ENCODE data around the gene SNPH. TPM values are rescaled to one million over a fixed set of nuclear protein-coding genes. Genes with fewer than 3 reads are reported as not detected.

Gene SNPH
- total and polyA plus RNA-seq, 2 donors = 0.71 to 2.2 TPM

GRCh38 chr20:1269850-1270249 is 3.8 kb downstream of the SNPH start:
- no peaks in the 10 kb centered on the region for H3K9me3 ChIP-seq (ENCODE audit: control insufficient read depth in 2 of 2, insufficient read depth in 1 of 2, low read length in 1 of 2)
- DNase-seq (ENCODE audit: low read depth in 6 of 9, low spot score in 9 of 9) = no peak
- H3K27me3 ChIP-seq (ENCODE audit: control insufficient read depth in 2 of 2, insufficient read depth in 1 of 2, low read length in 1 of 2) = peaks cover 0 to 31% of the 10 kb centered on the region in 2 donors
- peaks cover 2 to 8% of the 10 kb centered on the region in 2 donors for H3K4me1 ChIP-seq (ENCODE audit: control insufficient read depth in 2 of 2, insufficient read depth in 2 of 2, low read length in 2 of 2)
- 98% methylated on average over 3 of the region's 3 CpGs for WGBS
- no peak overlapping the region for H3K4me3 ChIP-seq (ENCODE audit: low read length in 2 of 2)
- H3K36me3 ChIP-seq (ENCODE audit: control insufficient read depth in 2 of 2, insufficient read depth in 2 of 2, low read length in 1 of 2) = no peaks in the 10 kb centered on the region
- no peak overlapping the region for H3K27ac ChIP-seq (ENCODE audit: low read depth in 1 of 2, low read length in 1 of 2)

DNA sequence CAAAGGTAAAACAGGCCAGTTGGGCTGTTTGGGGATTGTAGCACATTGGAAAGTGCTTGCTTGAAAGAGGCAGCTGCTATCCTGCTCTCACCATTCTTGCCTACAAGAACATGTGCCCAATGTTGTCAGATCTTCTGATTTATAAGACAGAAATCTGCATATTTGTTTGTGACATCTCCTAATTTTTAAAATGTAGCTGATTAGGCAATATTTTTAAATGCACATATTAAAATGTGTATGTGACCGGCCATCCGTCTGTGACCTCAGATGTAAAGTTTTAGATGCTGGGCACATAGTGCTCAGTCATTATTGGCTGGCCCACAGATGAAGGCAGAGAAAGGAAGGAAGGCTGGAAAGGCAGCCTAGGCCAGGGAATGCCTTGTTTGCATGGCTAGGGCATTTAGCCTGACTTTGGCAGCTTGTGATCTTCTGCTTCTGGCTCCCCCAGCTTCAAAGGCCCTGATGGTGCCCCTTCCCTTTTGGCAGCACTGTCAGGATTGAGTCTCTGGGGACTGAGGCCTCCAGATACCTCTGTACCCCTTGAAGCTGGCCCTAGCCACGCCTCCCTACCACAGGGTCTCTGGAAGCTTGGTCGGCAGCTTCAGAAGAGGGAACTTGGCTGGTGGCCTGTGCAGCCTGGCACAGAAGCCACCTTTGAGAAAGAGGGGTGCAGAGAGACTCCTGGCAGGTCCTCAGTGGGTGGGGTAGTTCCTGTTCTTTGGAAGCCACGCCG is 6.4 kb downstream of the SNPH start:
- no peaks in the 10 kb centered on the region for H3K9me3 ChIP-seq (ENCODE audit: control insufficient read depth in 2 of 2, insufficient read depth in 1 of 2, low read length in 1 of 2)
- 38% methylated on average over 6 of the region's 6 CpGs for WGBS
- peaks cover 0 to 7% of the 10 kb centered on the region in 2 donors for H3K27me3 ChIP-seq (ENCODE audit: control insufficient read depth in 2 of 2, insufficient read depth in 1 of 2, low read length in 1 of 2)
- no peaks in the 10 kb centered on the region for H3K36me3 ChIP-seq (ENCODE audit: control insufficient read depth in 2 of 2, insufficient read depth in 2 of 2, low read length in 1 of 2)
- DNase-seq (ENCODE audit: low read depth in 6 of 9, low spot score in 9 of 9) = no peak
- no peak overlapping the region for H3K4me3 ChIP-seq (ENCODE audit: low read length in 2 of 2)
- H3K27ac ChIP-seq (ENCODE audit: low read depth in 1 of 2, low read length in 1 of 2) = no peak overlapping the region
- H3K4me1 ChIP-seq (ENCODE audit: control insufficient read depth in 2 of 2, insufficient read depth in 2 of 2, low read length in 2 of 2) = peaks cover 0 to 3% of the 10 kb centered on the region in 2 donors

GRCh38 chr20:1273366-1273765 is 7.3 kb downstream of the SNPH start:
- Histone ChIP-seq H3K4me3 (ENCODE audit: low read length in 2 of 2) (no peak overlapping the region), H3K27me3 (ENCODE audit: control insufficient read depth in 2 of 2, insufficient read depth in 1 of 2, low read length in 1 of 2) (no peaks in the 10 kb centered on the region), H3K36me3 (ENCODE audit: control insufficient read depth in 2 of 2, insufficient read depth in 2 of 2, low read length in 1 of 2) (no peaks in the 10 kb centered on the region), H3K4me1 (ENCODE audit: control insufficient read depth in 2 of 2, insufficient read depth in 2 of 2, low read length in 2 of 2) (peaks cover 0 to 3% of the 10 kb centered on the region in 2 donors), H3K27ac (ENCODE audit: low read depth in 1 of 2, low read length in 1 of 2) (no peak overlapping the region), H3K9me3 (ENCODE audit: control insufficient read depth in 2 of 2, insufficient read depth in 1 of 2, low read length in 1 of 2) (no peaks in the 10 kb centered on the region)
- no peak for DNase-seq (ENCODE audit: low read depth in 6 of 9, low spot score in 9 of 9)
- WGBS = 95% methylated on average over 2 of the region's 2 CpGs

GRCh38 chr20:1274485-1275311 is 8.6 kb downstream of the SNPH start:
- H3K27ac ChIP-seq (ENCODE audit: low read depth in 1 of 2, low read length in 1 of 2) = no peak overlapping the region
- no peak overlapping the region for H3K4me3 ChIP-seq (ENCODE audit: low read length in 2 of 2)
- H3K9me3 ChIP-seq (ENCODE audit: control insufficient read depth in 2 of 2, insufficient read depth in 1 of 2, low read length in 1 of 2) = no peaks in the 10 kb centered on the region
- DNase-seq (ENCODE audit: low read depth in 6 of 9, low spot score in 9 of 9) = no peak
- H3K27me3 ChIP-seq (ENCODE audit: control insufficient read depth in 2 of 2, insufficient read depth in 1 of 2, low read length in 1 of 2) = no peaks in the 10 kb centered on the region
- H3K36me3 ChIP-seq (ENCODE audit: control insufficient read depth in 2 of 2, insufficient read depth in 2 of 2, low read length in 1 of 2) = no peaks in the 10 kb centered on the region
- H3K4me1 ChIP-seq (ENCODE audit: control insufficient read depth in 2 of 2, insufficient read depth in 2 of 2, low read length in 2 of 2) = peaks cover 0 to 3% of the 10 kb centered on the region in 2 donors
- WGBS = 95% methylated on average over 14 of the region's 14 CpGs

DNA sequence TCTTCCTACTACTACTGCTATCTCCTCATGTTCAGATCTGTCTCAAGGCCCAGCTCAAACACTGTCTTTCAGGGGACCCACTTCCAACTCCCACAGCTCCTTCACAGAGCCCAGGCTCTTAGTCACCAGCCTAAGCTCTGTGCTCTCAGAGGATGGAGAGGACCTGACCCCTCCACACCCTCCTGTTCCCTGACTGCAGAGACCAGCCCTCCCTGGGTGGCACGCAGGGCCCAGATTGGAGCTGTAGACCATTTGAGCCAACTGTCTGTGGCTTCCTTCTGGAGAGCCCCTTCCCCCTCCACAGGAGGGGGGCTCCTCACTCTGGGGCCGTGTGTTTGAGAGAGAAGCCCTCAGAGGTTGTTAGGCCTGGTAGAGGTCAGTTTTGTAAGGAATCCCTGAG is 9.8 kb downstream of the SNPH start:
- no peak for DNase-seq (ENCODE audit: low read depth in 6 of 9, low spot score in 9 of 9)
- H3K4me1 ChIP-seq (ENCODE audit: control insufficient read depth in 2 of 2, insufficient read depth in 2 of 2, low read length in 2 of 2) = peaks cover 0 to 3% of the 10 kb centered on the region in 2 donors

DNA sequence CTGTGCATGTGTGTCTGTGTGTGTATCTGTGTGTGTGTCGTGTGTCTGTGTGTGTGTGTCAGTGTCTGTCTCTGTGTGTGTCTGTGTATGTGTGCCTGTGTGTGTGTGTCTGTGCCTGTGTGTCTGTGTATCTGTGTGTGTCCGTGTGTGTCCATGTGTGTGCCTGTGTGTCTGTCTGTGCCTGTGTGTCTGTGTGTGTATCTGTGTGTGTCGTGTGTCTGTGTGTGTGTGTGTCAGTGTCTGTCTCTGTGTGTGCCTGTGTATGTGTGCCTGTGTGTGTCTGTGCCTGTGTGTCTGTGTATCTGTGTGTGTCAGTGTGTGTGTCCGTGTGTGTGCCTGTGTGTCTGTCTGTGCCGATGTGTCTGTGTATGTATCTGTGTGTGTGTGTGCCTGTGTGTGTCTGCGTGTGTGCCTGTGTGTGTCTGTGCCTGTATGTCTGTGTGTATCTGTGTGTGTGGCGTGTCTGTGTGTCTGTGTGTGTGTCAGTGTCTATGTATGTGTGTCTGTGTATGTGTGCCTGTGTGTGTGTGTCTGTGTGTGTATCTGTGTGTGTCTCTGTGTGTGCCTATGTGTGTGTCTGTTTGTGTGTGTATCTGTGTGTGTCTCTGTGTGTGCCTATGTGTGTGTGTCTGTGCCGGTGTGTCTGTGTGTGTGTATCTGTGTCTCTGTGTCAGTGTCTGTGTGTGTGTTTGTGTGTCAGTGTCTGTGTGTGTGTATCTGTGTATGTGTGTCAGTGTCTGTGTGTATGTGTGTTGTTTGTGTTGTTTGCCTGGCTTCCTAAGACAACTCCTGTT is 11.6 kb downstream of the SNPH start:
- no peak overlapping the region for H3K4me3 ChIP-seq (ENCODE audit: low read length in 2 of 2)
- no peak for DNase-seq (ENCODE audit: low read depth in 6 of 9, low spot score in 9 of 9)
- H3K9me3 ChIP-seq (ENCODE audit: control insufficient read depth in 2 of 2, insufficient read depth in 1 of 2, low read length in 1 of 2) = peaks cover 0 to 1% of the 10 kb centered on the region in 2 donors
- peaks cover 0 to 3% of the 10 kb centered on the region in 2 donors for H3K4me1 ChIP-seq (ENCODE audit: control insufficient read depth in 2 of 2, insufficient read depth in 2 of 2, low read length in 2 of 2)
- H3K36me3 ChIP-seq (ENCODE audit: control insufficient read depth in 2 of 2, insufficient read depth in 2 of 2, low read length in 1 of 2) = no peaks in the 10 kb centered on the region
- no peaks in the 10 kb centered on the region for H3K27me3 ChIP-seq (ENCODE audit: control insufficient read depth in 2 of 2, insufficient read depth in 1 of 2, low read length in 1 of 2)
- WGBS = 98% methylated on average over 8 of the region's 8 CpGs
- H3K27ac ChIP-seq (ENCODE audit: low read depth in 1 of 2, low read length in 1 of 2) = no peak overlapping the region

More for the DNA sequence above, 9.8 kb downstream of the SNPH start:
- no peak overlapping the region for H3K4me3 ChIP-seq (ENCODE audit: low read length in 2 of 2)
- H3K27me3 ChIP-seq (ENCODE audit: control insufficient read depth in 2 of 2, insufficient read depth in 1 of 2, low read length in 1 of 2) = no peaks in the 10 kb centered on the region
- 95% methylated on average over 2 of the region's 2 CpGs for WGBS
- no peaks in the 10 kb centered on the region for H3K9me3 ChIP-seq (ENCODE audit: control insufficient read depth in 2 of 2, insufficient read depth in 1 of 2, low read length in 1 of 2)
- no peak overlapping the region for H3K27ac ChIP-seq (ENCODE audit: low read depth in 1 of 2, low read length in 1 of 2)
- H3K36me3 ChIP-seq (ENCODE audit: control insufficient read depth in 2 of 2, insufficient read depth in 2 of 2, low read length in 1 of 2) = no peaks in the 10 kb centered on the region

DNA sequence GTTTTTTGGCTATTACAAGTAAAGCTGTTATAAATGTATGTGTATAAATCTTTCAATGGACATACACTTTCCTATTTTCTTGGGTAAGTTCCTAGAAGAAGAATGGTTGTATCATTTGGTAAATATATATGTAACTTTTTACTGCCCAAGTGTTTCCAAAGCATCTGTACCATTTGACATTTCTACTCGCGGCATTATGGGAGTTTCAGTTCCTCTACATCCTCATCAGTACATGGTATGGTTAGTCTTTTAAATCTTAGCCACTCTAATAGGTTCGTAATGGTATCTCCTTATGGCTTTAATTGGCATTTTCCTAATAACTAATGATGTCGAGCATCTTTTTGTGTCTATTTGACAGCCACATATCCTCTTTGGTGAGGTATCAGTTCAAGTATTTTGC is 12.9 kb downstream of the SNPH start:
- no peaks in the 10 kb centered on the region for H3K36me3 ChIP-seq (ENCODE audit: control insufficient read depth in 2 of 2, insufficient read depth in 2 of 2, low read length in 1 of 2)
- H3K9me3 ChIP-seq (ENCODE audit: control insufficient read depth in 2 of 2, insufficient read depth in 1 of 2, low read length in 1 of 2) = peaks cover 0 to 1% of the 10 kb centered on the region in 2 donors

GRCh38 chr20:1280195-1281102 is 14.4 kb downstream of the SNPH start:
- 83% methylated on average over 6 of the region's 6 CpGs for WGBS
- peaks cover 0 to 1% of the 10 kb centered on the region in 2 donors for H3K9me3 ChIP-seq (ENCODE audit: control insufficient read depth in 2 of 2, insufficient read depth in 1 of 2, low read length in 1 of 2)
- no peaks in the 10 kb centered on the region for H3K4me1 ChIP-seq (ENCODE audit: control insufficient read depth in 2 of 2, insufficient read depth in 2 of 2, low read length in 2 of 2)
- no peaks in the 10 kb centered on the region for H3K27me3 ChIP-seq (ENCODE audit: control insufficient read depth in 2 of 2, insufficient read depth in 1 of 2, low read length in 1 of 2)
- H3K27ac ChIP-seq (ENCODE audit: low read depth in 1 of 2, low read length in 1 of 2) = no peak overlapping the region
- H3K36me3 ChIP-seq (ENCODE audit: control insufficient read depth in 2 of 2, insufficient read depth in 2 of 2, low read length in 1 of 2) = no peaks in the 10 kb centered on the region
- no peak overlapping the region for H3K4me3 ChIP-seq (ENCODE audit: low read length in 2 of 2)
- no peak for DNase-seq (ENCODE audit: low read depth in 6 of 9, low spot score in 9 of 9)

More for the DNA sequence above, 12.9 kb downstream of the SNPH start:
- Histone ChIP-seq H3K27ac (ENCODE audit: low read depth in 1 of 2, low read length in 1 of 2) (no peak overlapping the region), H3K4me3 (ENCODE audit: low read length in 2 of 2) (no peak overlapping the region), H3K27me3 (ENCODE audit: control insufficient read depth in 2 of 2, insufficient read depth in 1 of 2, low read length in 1 of 2) (no peaks in the 10 kb centered on the region), H3K4me1 (ENCODE audit: control insufficient read depth in 2 of 2, insufficient read depth in 2 of 2, low read length in 2 of 2) (no peaks in the 10 kb centered on the region)
- DNase-seq (ENCODE audit: low read depth in 6 of 9, low spot score in 9 of 9) = no peak
- 97% methylated on average over 4 of the region's 4 CpGs for WGBS
